HCT116 (cell line): ENCODE results near the gene METTL2B. TPM values are rescaled to one million over a fixed set of nuclear protein-coding genes. Genes with fewer than 3 reads are reported as not detected.
"Not testable (repeated sequence)": the region's sequence is repeated elsewhere in the genome, so short reads cannot be mapped to it uniquely, and the experiment has no call there.

Experiments
- ATAC-seq: fragments of 200-7000 bp; cut with Tn5 transposase; 2 replicates; pipeline ENCODE4 v1.9.1; 2020; ENCODE audit warnings: mild to moderate bottlenecking, moderate library complexity
- BruUV-seq: library from RNA; stranded (reverse); fragments of 400-500 nt; replicated peaks from 2 replicates; lab custom pipeline; 2021; lab: Mats Ljungman, UMichigan
- CTCF ChIA-PET: fragments of 300-600 bp; sonication (Branson Sonifier 250); formaldehyde crosslinking; loops from one replicate; lab custom pipeline; 2021; ENCODE audit warnings: antibody characterized with exemption; lab: Charles Lee
- POLR2A ChIA-PET: fragments of 300-600, 350-600 bp; sonication (Branson Sonifier 250); formaldehyde crosslinking; loops from one replicate; lab custom pipeline; 2021; ENCODE audit warnings: antibody characterized with exemption; lab: Charles Lee
- RAD21 ChIA-PET, 2 experiments: fragments of 300-600 bp; sonication (Branson Sonifier 250); formaldehyde crosslinking; loops; one replicate each; lab custom pipeline; 2023; ENCODE audit warnings: low total read pairs in 2 of 2; ENCODE audit not compliant: uncharacterized antibody in 2 of 2, unreplicated experiment in 2 of 2, low non-redundant PET in 1 of 2; lab: Charles Lee
- DNase-seq: peaks from one replicate; pipeline ENCODE4 v3.0.0-alpha.2; 2010; ENCODE audit warnings: low read depth, low spot score
- H2AFZ ChIP-seq: fragments of 200-600 bp; shearing (Covaris generic), sonication (generic); 2 replicates; pipeline ENCODE4 v1.6.1; 2017; ENCODE audit warnings: low read depth, mixed run types, mixed read lengths, antibody characterized with exemption, low read length; ENCODE audit not compliant: poor library complexity, severe bottlenecking
- H3K27ac ChIP-seq: 2 replicates; pipeline ENCODE4 v1.5.1; 2012; ENCODE audit warnings: low read depth, low read length
- H3K27me3 ChIP-seq: fragments of 200-600 bp; sonication (generic); 2 replicates; pipeline ENCODE4 v1.6.1; 2016; ENCODE audit warnings: mixed run types, low read length, mixed read lengths; ENCODE audit not compliant: insufficient read depth
- H3K36me3 ChIP-seq, 2 experiments: fragments of 200-500 bp in 1 of 2; fragments of 200-600 bp in 1 of 2; sonication (Bioruptor generic) in 1 of 2; sonication (generic) in 1 of 2; 2 replicates each; pipeline versions ENCODE4 v1.5.1 to v1.6.1; 2014 to 2016; ENCODE audit warnings: low read length in 2 of 2, inconsistent platforms in 1 of 2, mixed read lengths in 1 of 2, mixed run types in 1 of 2; ENCODE audit not compliant: insufficient read depth in 2 of 2, control insufficient read depth in 1 of 2
- H3K4me1 ChIP-seq, 2 experiments: fragments of 200-600 bp in 1 of 2; sonication (generic) in 1 of 2; 2 replicates each; pipeline versions ENCODE4 v1.5.1 to v1.6.1; 2012 to 2017; ENCODE audit warnings: low read length in 2 of 2, inconsistent platforms in 1 of 2, mild to moderate bottlenecking in 1 of 2, mixed read lengths in 1 of 2, mixed run types in 1 of 2, moderate library complexity in 1 of 2; ENCODE audit not compliant: insufficient read depth in 2 of 2, control insufficient read depth in 1 of 2
- H3K4me2 ChIP-seq: fragments of 200-600 bp; sonication (generic); 2 replicates; pipeline ENCODE4 v1.6.1; 2017; ENCODE audit warnings: mixed run types, low read length, mixed read lengths
- H3K4me3 ChIP-seq, 2 experiments: fragments of 200-600 bp in 1 of 2; sonication (generic) in 1 of 2; replicated peaks in 1 of 2; 2 replicates each; pipeline ENCODE4 v1.5.1; 2011 to 2016; ENCODE audit warnings: low read length in 2 of 2, control low read depth in 1 of 2, low read depth in 1 of 2, mild to moderate bottlenecking in 1 of 2, mixed read lengths in 1 of 2, mixed run types in 1 of 2
- H3K79me2 ChIP-seq: fragments of 200-600 bp; sonication (generic); 2 replicates; pipeline ENCODE4 v1.6.1; 2017; ENCODE audit warnings: mild to moderate bottlenecking, mixed run types, low read length, moderate library complexity, mixed read lengths; ENCODE audit not compliant: insufficient read depth
- H3K9ac ChIP-seq: fragments of 200-600 bp; sonication (generic); 2 replicates; pipeline ENCODE4 v1.6.1; 2016; ENCODE audit warnings: low read length, mixed read lengths
- H3K9me2 ChIP-seq: fragments of 200-600 bp; sonication (generic), shearing (Covaris generic); 2 replicates; pipeline ENCODE4 v1.6.1; 2017; ENCODE audit warnings: mixed run types, mild to moderate bottlenecking, moderate library complexity; ENCODE audit not compliant: insufficient read depth
- H3K9me3 ChIP-seq, 2 experiments: fragments of 200-500 bp in 1 of 2; fragments of 200-600 bp in 1 of 2; sonication (Bioruptor generic) in 1 of 2; sonication (generic) in 1 of 2; 2 replicates each; pipeline ENCODE4 v1.6.1; 2014 to 2017; ENCODE audit warnings: low read length in 2 of 2, mixed read lengths in 2 of 2, inconsistent platforms in 1 of 2, low read depth in 1 of 2, mild to moderate bottlenecking in 1 of 2, mixed run types in 1 of 2, moderate library complexity in 1 of 2; ENCODE audit not compliant: control insufficient read depth in 1 of 2, insufficient read depth in 1 of 2
- H4K20me1 ChIP-seq: fragments of 200-600 bp; sonication (generic), shearing (Covaris generic); 2 replicates; pipeline ENCODE4 v1.6.1; 2017; ENCODE audit warnings: mixed run types, mild to moderate bottlenecking, moderate library complexity; ENCODE audit not compliant: insufficient read depth
- TCF7L2 ChIP-seq: IDR thresholded peaks from 2 replicates; pipeline ENCODE4 v1.7.0; 2011; ENCODE audit warnings: borderline replicate concordance, inconsistent platforms; ENCODE audit not compliant: insufficient read depth, insufficient read length; ENCODE audit errors: extremely low read depth
- intact Hi-C: fragments of 100-400 bp; cut with micrococcal nuclease; formaldehyde crosslinking; loops from 2 replicates; pipeline ENCODE4 v1.10.0; 2022
- total RNA-seq: library from RNA; stranded (reverse); gene quantifications from one replicate; pipeline ENCODE4 v1.2.1, GENCODE V29; 2021; ENCODE audit not compliant: unreplicated experiment

METTL2B gene
- total RNA-seq, 1 experiment from 2014 or later = 45.7 TPM

- POLR2A ChIA-PET, CTCF ChIA-PET, H3K36me3 ChIP-seq, H2AFZ ChIP-seq, H3K27ac ChIP-seq, H3K9me3 ChIP-seq, BruUV-seq, H3K9me2 ChIP-seq, H3K4me2 ChIP-seq, H3K4me3 ChIP-seq, H4K20me1 ChIP-seq, ATAC-seq, intact Hi-C loops, DNase-seq, H3K27me3 ChIP-seq, H3K9ac ChIP-seq, RAD21 ChIA-PET: not testable (repeated sequence)
- Histone ChIP-seq H3K4me1 (peaks cover 4 to 15% of the 10 kb centered on the region in 2 experiments; a peak in 2 of 4 replicates), H3K79me2 (peaks cover 20% of the 10 kb centered on the region)
These were observed 52.6 kb downstream of the METTL2B start for GRCh38 chr7:128529191-128529590.

- CTCF ChIA-PET, DNase-seq, H4K20me1 ChIP-seq, BruUV-seq, H3K27me3 ChIP-seq, H3K36me3 ChIP-seq, H3K9me2 ChIP-seq, RAD21 ChIA-PET, intact Hi-C loops, POLR2A ChIA-PET, H2AFZ ChIP-seq, H3K9me3 ChIP-seq: not testable (repeated sequence)
- TF ChIP-seq TCF7L2 = peak; percentile 30
- peak overlapping the region; percentile 79 for H3K9ac ChIP-seq
- peaks cover 27% of the 10 kb centered on the region for H3K79me2 ChIP-seq
- peaks cover 4 to 15% of the 10 kb centered on the region in 2 experiments; a peak in 2 of 4 replicates for H3K4me1 ChIP-seq
- peak; percentile 20 for ATAC-seq
- H3K4me2 ChIP-seq = peak overlapping the region; percentile 81
- peak overlapping the region; percentile 65; the same call in 1 of the 2 replicates for H3K27ac ChIP-seq
- peak overlapping the region; percentile 65 to 72 for H3K4me3 ChIP-seq
These were observed 53.7 kb downstream of the METTL2B start for GRCh38 chr7:128530121-128530854.
